Ovary (tissue), 3 donors: ENCODE measurements around the gene YLPM1.

Experiments
- CTCF ChIP-seq, 3 donors: fragments of 450-650 bp in 2 of 3; fragments of 200-600 bp in 1 of 3; IDR thresholded peaks; one replicate each; pipeline versions ENCODE4 v1.5.1 to v1.8.0; 2016 to 2022; ENCODE audit warnings: antibody characterized with exemption in 3 of 3, mild to moderate bottlenecking in 1 of 3
- EP300 ChIP-seq: sonication (generic); formaldehyde crosslinking; IDR thresholded peaks from one replicate; pipeline ENCODE4 v1.6.1; 2017; ENCODE audit warnings: antibody characterized with exemption
- donor health status: DM: no; HTN: no; CAD: no.

GRCh38 chr14:74868739-74869138 lies 105.6 kb downstream of the YLPM1 start:
- TF ChIP-seq CTCF (IDR thresholded peaks at IDR 0.05) (no peak), EP300 (no peak)
